VCaP (cell line): Measurements from ENCODE around the gene TBC1D22A.

Source experiments
- H3K27ac ChIP-seq: fragments of 450-650 bp; 2 replicates; pipeline ENCODE4 v1.5.1; 2017
- CTCF ChIP-seq: fragments of 450-650 bp; conservative IDR thresholded peaks from 2 replicates; pipeline ENCODE4 v1.5.1; 2017; ENCODE audit warnings: mild to moderate bottlenecking, moderate library complexity

TBC1D22A gene

GRCh38 chr22:46752286-46752987 is 10.0 kb upstream of the TBC1D22A start:
- no peak overlapping the region for H3K27ac ChIP-seq

DNA sequence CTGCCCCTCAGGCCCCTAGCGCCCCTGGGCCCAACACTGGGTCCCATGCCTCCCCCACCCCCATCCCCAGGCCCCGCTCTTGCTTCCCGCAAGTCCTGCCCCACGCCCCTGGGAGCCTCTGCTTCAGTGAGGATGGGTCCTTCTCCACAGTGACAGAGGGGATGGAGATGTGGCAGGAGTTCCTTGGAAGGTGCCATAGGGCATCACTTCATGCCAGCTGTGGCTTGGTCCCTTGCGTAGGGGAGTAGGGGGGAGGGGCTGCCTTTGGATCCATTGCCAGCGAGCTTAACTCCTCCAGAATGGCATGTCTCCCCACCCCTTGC is 9.5 kb upstream of the TBC1D22A start:
- no peak for TF ChIP-seq CTCF
- no peak overlapping the region for H3K27ac ChIP-seq

More at GRCh38 chr22:46752286-46752987, 10.0 kb upstream of the TBC1D22A start:
- TF ChIP-seq CTCF, result no peak

DNA sequence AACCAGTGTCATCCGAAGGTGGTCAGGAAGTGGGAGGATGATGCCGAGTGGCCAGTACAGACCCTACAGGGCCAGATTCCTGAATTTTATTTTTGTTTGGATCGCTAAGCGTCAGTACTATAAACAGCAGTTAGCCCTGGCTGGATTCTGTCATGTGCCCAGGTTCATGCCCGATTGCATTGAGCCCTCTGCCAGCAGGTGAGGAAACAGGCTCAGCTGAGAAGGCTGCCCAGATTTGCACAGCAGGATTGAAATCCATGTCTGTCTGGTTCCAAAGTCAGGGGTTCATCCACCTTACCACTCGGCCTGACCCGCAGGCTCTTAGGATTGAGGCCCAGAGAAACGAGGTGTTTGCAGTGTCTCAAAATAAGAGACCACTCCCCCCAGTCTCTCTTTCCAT is 9.1 kb upstream of the TBC1D22A start:
- no peak for TF ChIP-seq CTCF
- no peak overlapping the region for H3K27ac ChIP-seq

DNA sequence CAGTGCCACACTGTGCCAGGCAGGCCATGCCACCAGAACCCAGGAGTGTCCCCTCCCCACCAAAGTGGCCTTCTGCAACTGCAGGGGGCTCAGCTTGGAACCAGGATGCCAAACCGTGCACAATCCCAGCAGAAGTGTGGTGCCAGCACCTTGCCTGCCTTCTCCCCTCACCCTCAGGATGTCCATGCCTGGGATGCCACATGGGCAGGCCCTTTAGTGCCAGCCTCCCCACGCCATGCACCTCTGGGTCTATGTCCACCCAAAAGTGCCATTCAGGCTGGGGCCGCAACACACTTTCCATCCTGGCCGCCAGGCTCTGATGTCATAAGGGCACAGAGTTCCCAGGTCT is 8.7 kb upstream of the TBC1D22A start:
- TF ChIP-seq CTCF, result no peak
- H3K27ac ChIP-seq, result no peak overlapping the region

DNA sequence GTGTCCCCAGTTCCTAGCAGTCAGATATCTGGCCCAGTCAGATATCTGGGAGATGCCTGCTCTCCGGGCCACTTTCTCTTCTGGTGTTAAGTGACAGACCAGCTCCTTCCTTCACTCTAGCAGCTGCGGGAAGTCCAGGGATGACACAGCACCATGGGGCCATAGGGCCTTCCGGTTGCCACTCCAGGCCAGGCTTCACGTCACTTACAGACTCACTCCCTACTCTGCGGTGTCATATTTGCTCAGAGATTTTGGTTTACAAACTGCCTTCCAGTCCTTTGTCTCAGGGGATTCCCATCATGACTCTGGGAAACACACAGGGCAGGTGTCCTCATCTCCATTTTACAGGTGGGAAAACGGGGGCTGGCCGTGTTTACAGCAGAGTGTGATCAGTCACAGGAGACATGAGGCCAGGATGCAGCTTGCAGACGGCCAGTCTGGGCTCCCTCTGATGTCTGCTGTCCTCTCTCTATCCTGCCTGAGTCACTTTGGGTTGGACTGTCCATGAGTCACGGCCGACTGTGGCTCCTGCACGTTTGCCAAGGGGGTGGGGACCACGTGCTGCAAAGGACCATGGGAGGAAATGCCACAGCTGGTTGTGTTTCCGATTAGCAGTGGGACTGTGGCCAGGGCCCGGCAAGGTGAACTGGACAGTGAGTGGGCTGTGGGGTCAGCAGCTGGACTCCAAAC is 8.2 kb upstream of the TBC1D22A start:
- no peak for TF ChIP-seq CTCF
- H3K27ac ChIP-seq, result no peak overlapping the region

- H3K27ac ChIP-seq, result no peak overlapping the region
- no peak for TF ChIP-seq CTCF
Observed at GRCh38 chr22:46754826-46755225, 7.6 kb upstream of the TBC1D22A start.

- H3K27ac ChIP-seq, result no peak overlapping the region
- TF ChIP-seq CTCF, result no peak
Observed at GRCh38 chr22:46755525-46755924, 6.9 kb upstream of the TBC1D22A start.
